Breast epithelium (tissue), 3 donors: ENCODE data around the gene UNC79.
"Not testable (repeated sequence)": the region's sequence is repeated elsewhere in the genome, so short reads cannot be mapped to it uniquely, and the experiment has no call there.

Experiments
- POLR2A ChIP-seq: fragments of 450-650 bp; IDR thresholded peaks from one replicate; pipeline ENCODE4 v1.6.1; 2016; ENCODE audit warnings: antibody characterized with exemption, mild to moderate bottlenecking, moderate library complexity
- POLR2AphosphoS5 ChIP-seq, 3 donors: sonication (generic); formaldehyde crosslinking; IDR thresholded peaks; one replicate each; pipeline ENCODE4 v1.6.1; 2017; ENCODE audit warnings: antibody characterized with exemption in 3 of 3
- TF ChIP-seq, protein P1 (sequence below), 3 donors: fragments of 450-650 bp; IDR thresholded peaks; one replicate each; pipeline ENCODE4 v1.5.1; 2016 to 2017; ENCODE audit warnings: antibody characterized with exemption in 3 of 3, mild to moderate bottlenecking in 3 of 3, moderate library complexity in 3 of 3

DNA sequence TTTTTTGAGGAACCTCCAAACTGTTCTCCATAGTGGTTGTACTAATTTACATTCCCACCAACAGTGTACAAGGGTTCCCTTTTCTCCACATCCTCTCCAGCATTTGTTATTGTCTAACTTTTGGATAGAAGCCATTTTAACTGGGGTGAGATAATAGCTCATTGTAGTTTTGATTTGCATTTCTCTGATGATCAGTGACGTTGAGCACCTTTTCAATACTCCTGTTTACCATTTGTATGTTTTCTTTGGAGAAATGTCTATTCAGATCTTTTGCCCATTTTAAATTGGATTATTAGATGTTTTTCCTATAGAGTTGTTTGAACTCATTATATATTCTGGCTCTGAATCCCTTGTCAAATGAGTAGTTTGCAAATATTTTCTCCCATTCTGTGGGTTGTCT, 46.5 kb upstream of the UNC79 start:
- TF ChIP-seq, protein P1, sequence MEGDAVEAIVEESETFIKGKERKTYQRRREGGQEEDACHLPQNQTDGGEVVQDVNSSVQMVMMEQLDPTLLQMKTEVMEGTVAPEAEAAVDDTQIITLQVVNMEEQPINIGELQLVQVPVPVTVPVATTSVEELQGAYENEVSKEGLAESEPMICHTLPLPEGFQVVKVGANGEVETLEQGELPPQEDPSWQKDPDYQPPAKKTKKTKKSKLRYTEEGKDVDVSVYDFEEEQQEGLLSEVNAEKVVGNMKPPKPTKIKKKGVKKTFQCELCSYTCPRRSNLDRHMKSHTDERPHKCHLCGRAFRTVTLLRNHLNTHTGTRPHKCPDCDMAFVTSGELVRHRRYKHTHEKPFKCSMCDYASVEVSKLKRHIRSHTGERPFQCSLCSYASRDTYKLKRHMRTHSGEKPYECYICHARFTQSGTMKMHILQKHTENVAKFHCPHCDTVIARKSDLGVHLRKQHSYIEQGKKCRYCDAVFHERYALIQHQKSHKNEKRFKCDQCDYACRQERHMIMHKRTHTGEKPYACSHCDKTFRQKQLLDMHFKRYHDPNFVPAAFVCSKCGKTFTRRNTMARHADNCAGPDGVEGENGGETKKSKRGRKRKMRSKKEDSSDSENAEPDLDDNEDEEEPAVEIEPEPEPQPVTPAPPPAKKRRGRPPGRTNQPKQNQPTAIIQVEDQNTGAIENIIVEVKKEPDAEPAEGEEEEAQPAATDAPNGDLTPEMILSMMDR (IDR thresholded peaks at IDR 0.05), result not testable (repeated sequence)
- TF ChIP-seq POLR2A; POLR2AphosphoS5 (IDR thresholded peaks at IDR 0.05): not testable (repeated sequence)
